Head of caudate nucleus (tissue), 42 donors: Measurements from ENCODE around the gene ARL6IP4.
A peak's percentile ranks its signal among the peaks of the same experiment; 100 is the strongest.

ENCODE experiments used
- DNase-seq, 42 donors: peaks; one replicate each; pipeline versions ENCODE4 v3.0.0 to v3.0.0-alpha.2; 2020 to 2021; ENCODE audit warnings: mixed read lengths in 7 of 42
- intact Hi-C: fragments of 100-400 bp; cut with DNase I; formaldehyde crosslinking; loops from one replicate; pipeline ENCODE4 v1.15.0; 2022

Gene ARL6IP4

GRCh38 chr12:122974892-122975789, 5.3 kb upstream of the ARL6IP4 start, which contains the start of gene OGFOD2:
Gene OGFOD2, plus strand, starts transcription at chr12:122975244. Its CDS starts 8 bp downstream, at chr12:122975252.
- peak; percentile 87 to 97 (median 94) for DNase-seq
- intact Hi-C loops: no loop called here

- no peak for DNase-seq
- intact Hi-C loops: no loop called here
Observed at GRCh38 chr12:122975790-122976647, 4.5 kb upstream of the ARL6IP4 start.

- intact Hi-C loops: no loop called here
- no peak for DNase-seq
Observed at GRCh38 chr12:122976648-122976975, 3.9 kb upstream of the ARL6IP4 start.

- intact Hi-C loops: no loop called here
- no peak for DNase-seq
Observed at GRCh38 chr12:122977153-122977552, 3.3 kb upstream of the ARL6IP4 start.

- intact Hi-C loops: no loop called here
- DNase-seq: no peak
Observed at GRCh38 chr12:122977655-122978392, 2.7 kb upstream of the ARL6IP4 start.

- DNase-seq: no peak
- intact Hi-C loops: no loop called here
Observed at GRCh38 chr12:122978507-122978955, 1.9 kb upstream of the ARL6IP4 start.

- intact Hi-C loops: no loop called here
Observed at GRCh38 chr12:122979001-122979907, 1.2 kb upstream of the ARL6IP4 start.

GRCh38 chr12:122979908-122980182, 636 bp upstream of the ARL6IP4 start:
- intact Hi-C loops: loop anchor here (5.0 kb wide), 1 partner anchor 257 kb away; no protein-coding TSS in a partner anchor
- no peak for DNase-seq

More at GRCh38 chr12:122979001-122979907, 1.2 kb upstream of the ARL6IP4 start:
- no peak for DNase-seq

GRCh38 chr12:122981036-122981471, 573 bp downstream of the ARL6IP4 start:
- intact Hi-C loops: loop anchor here (5.0 kb wide), 1 partner anchor 256 kb away; no protein-coding TSS in a partner anchor
- peak in 7 of 42 donors; percentile 30 to 60 (median 42) for DNase-seq

GRCh38 chr12:122981587-122982476, 1.4 kb downstream of the ARL6IP4 start:
- intact Hi-C loops: loop anchor here (5.0 kb wide), 1 partner anchor 255 kb away; no protein-coding TSS in a partner anchor
- DNase-seq: no peak

- no peak for DNase-seq
- intact Hi-C loops: loop anchor here (5.0 kb wide), 1 partner anchor 255 kb away; no protein-coding TSS in a partner anchor
Observed at GRCh38 chr12:122982477-122982815, 2.0 kb downstream of the ARL6IP4 start.

- DNase-seq: no peak
- intact Hi-C loops: loop anchor here (5.0 kb wide), 1 partner anchor 254 kb away; no protein-coding TSS in a partner anchor
Observed at GRCh38 chr12:122982963-122983788, 2.7 kb downstream of the ARL6IP4 start.

- intact Hi-C loops: loop anchor here (5.0 kb wide), 1 partner anchor 253 kb away; no protein-coding TSS in a partner anchor
- DNase-seq: no peak
Observed at GRCh38 chr12:122983789-122984515, 3.5 kb downstream of the ARL6IP4 start.

GRCh38 chr12:122984612-122985337, 4.3 kb downstream of the ARL6IP4 start:
- intact Hi-C loops: loop anchor here (5.0 kb wide), 1 partner anchor 253 kb away; no protein-coding TSS in a partner anchor

More at GRCh38 chr12:122984612-122985337, 4.3 kb downstream of the ARL6IP4 start:
- peak in 28 of 42 donors; percentile 27 to 70 (median 50) for DNase-seq
